Activated CD4-positive, alpha-beta T cell treated with anti-CD3 and anti-CD28 coated beads for 36 hours (primary cell): Measurements from ENCODE around the gene COMT. TPM values are rescaled to one million over a fixed set of nuclear protein-coding genes. Genes with fewer than 3 reads are reported as not detected.

ENCODE experiments used
- ATAC-seq: fragments of 200-7000 bp; cut with Tn5 transposase; one replicate; pipeline ENCODE4 v1.10.0; 2021; ENCODE audit warnings: mild to moderate bottlenecking, moderate library complexity
- CTCF ChIA-PET: fragments of 350-600 bp; sonication (Branson Sonifier 250); formaldehyde crosslinking; loops from one replicate; lab custom pipeline; 2021; ENCODE audit warnings: antibody characterized with exemption; lab: Charles Lee
- POLR2A ChIA-PET: fragments of 350-600 bp; sonication (Branson Sonifier 250); formaldehyde crosslinking; loops from one replicate; lab custom pipeline; 2021; ENCODE audit warnings: antibody characterized with exemption, inconsistent platforms; lab: Charles Lee
- DNase-seq: peaks from one replicate; pipeline ENCODE4 v3.0.0-alpha.2; 2020
- H3K27ac Mint-ChIP-seq: one replicate; pipeline ENCODE4 v1.8.0; 2021; ENCODE audit warnings: mixed read lengths
- H3K27me3 Mint-ChIP-seq: one replicate; pipeline ENCODE4 v1.8.0; 2021; ENCODE audit warnings: mixed read lengths
- H3K36me3 Mint-ChIP-seq: one replicate; pipeline ENCODE4 v1.8.0; 2021; ENCODE audit warnings: low read depth, mixed read lengths
- H3K4me1 Mint-ChIP-seq: one replicate; pipeline ENCODE4 v1.8.0; 2021; ENCODE audit warnings: mixed read lengths
- H3K4me3 Mint-ChIP-seq: one replicate; pipeline ENCODE4 v1.8.0; 2021; ENCODE audit warnings: mild to moderate bottlenecking, moderate library complexity, mixed read lengths
- H3K9me3 Mint-ChIP-seq: one replicate; pipeline ENCODE4 v1.8.0; 2021; ENCODE audit warnings: low read depth, mixed read lengths
- intact Hi-C, 2 experiments: fragments of 100-400 bp; cut with DNase I in 1 of 2; cut with micrococcal nuclease in 1 of 2; formaldehyde crosslinking; loops; one replicate each; pipeline versions ENCODE4 v1.14.2 to v1.15.1; 2022 to 2024; cut with DNase I, micrococcal nuclease
- total RNA-seq, 2 experiments: library from RNA; stranded (reverse); gene quantifications; one replicate each; pipeline ENCODE4 v1.2.3, GENCODE V29; 2021

Gene COMT
- total RNA-seq, 2 experiments from 2014 or later, result 63.5 to 78.5 TPM

DNA sequence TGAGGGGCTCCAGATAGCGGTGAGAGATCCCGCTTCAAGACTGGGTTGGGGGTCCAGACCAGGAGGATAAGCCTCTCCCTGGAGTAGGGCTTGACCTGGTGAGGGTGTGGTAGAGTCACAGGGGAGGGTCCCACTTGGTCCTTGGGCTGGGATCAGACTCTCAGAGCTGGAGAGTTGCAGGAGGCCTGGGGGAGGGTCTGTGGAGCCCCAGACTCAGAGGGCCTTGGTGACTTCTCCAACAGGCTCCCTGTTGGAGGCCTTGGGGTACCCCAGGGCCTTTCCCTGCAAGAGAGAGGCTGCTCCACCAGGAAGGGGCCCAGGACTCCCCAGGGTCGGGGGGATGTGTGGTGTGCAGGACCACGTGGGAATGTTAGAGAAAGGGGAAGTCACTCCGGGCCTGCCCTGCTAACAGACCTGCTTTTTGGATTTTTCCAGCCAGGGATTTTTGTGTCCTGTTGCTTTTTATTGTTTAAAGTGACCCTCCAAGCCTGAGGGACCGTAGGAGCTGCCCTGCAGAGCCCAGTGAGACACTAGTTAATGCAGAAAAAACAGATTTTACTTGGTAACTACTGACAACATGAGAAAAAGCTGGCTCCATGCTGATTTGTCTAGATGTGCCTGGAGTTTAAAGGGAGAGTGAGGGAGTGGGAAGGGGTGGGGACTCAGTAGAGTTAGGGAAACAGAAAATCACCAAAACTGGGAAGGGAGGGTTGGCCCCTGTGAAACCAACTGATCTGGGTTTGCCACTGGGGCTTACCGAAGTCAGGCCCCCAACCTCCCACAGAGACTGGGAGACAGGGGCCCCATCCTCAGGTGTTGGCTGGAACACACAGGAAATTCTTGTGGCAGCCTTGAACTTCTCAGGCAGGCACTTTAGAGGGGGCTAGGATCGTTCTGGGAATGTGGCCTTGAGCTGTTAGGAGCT lies 847 bp downstream of the COMT start:
- H3K4me1 Mint-ChIP-seq, result peaks cover 32% of the 10 kb centered on the region
- intact Hi-C loops, result loop anchor here in 1 of 2 experiments (5.0 kb wide), 1 partner anchor 765 kb away; the partner anchor contains the start of gene SLC25A1
- peaks cover 27% of the 10 kb centered on the region for H3K36me3 Mint-ChIP-seq
- no peaks in the 10 kb centered on the region for H3K27me3 Mint-ChIP-seq
- H3K27ac Mint-ChIP-seq, result peak overlapping the region; percentile 98
- ATAC-seq (peak; percentile 24), DNase-seq (peak; percentile 27)
- peak overlapping the region; percentile 98 for H3K4me3 Mint-ChIP-seq
- POLR2A ChIA-PET, result no interaction called here
- CTCF ChIA-PET, result interaction anchor here (0.5 to 2.8 kb wide), 6 partner anchors 12 to 262 kb away, joined by 3 to 9 read pairs (median 4); no protein-coding TSS in a partner anchor
- no peaks in the 10 kb centered on the region for H3K9me3 Mint-ChIP-seq

DNA sequence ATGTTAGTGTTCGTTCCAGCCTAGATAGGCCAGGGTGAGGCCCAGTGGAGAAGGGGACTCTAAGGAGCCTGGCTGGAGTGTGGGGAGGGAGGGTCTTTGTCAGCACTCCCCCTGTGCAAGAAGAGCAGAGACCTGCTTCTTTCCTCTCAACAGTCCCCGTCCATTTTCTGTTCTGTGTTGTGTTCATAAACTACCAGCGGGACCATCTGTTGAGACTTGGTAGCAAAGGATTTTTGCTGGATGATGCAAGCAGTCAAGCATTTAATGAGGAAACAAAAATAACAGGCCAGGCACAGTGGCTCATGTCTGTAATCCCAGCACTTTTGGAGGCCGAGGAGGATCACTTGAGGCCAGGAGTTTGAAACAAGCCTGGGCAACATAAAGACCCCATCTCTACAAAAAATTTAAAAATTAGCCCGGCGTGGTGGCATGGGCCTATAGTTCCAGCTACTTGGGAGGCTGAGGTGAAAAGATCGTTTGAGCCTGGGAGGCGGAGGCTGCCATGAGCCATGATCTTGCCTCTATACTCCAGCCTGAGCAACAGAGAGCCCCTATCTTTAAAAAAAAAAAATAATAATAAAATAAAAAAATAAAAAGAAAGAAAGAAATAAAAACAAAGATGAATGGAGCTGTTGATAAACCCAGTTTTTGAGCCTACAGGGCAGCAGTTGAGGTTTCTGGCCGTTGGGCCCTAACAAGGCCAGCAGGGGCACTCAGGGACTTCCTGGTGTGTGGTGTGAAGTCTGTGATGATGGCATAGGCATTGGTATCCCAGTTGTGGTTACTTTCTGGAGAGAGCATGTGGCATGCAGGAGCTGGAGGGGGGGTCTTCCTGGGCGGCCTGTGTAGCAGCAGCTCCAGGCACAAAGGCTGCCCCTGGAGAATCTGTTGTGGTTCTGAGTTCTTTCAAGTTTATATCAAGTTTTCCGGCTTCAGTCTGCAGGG lies 1.8 kb downstream of the COMT start:
- Mint-ChIP-seq H3K9me3 (no peaks in the 10 kb centered on the region), H3K27me3 (no peaks in the 10 kb centered on the region), H3K4me3 (peak overlapping the region; percentile 98), H3K4me1 (peaks cover 37% of the 10 kb centered on the region), H3K36me3 (peaks cover 22% of the 10 kb centered on the region), H3K27ac (peak overlapping the region; percentile 98)
- DNase-seq, result peak; percentile 22
- intact Hi-C loops, result loop anchor here in 1 of 2 experiments (5.0 kb wide), 1 partner anchor 766 kb away; the partner anchor contains the start of gene SLC25A1
- ChIA-PET POLR2A (no interaction called here), CTCF (interaction anchor here (0.5 to 2.8 kb wide), 7 partner anchors 11 to 263 kb away, joined by 3 to 9 read pairs (median 3); no protein-coding TSS in a partner anchor)
- no peak for ATAC-seq

DNA sequence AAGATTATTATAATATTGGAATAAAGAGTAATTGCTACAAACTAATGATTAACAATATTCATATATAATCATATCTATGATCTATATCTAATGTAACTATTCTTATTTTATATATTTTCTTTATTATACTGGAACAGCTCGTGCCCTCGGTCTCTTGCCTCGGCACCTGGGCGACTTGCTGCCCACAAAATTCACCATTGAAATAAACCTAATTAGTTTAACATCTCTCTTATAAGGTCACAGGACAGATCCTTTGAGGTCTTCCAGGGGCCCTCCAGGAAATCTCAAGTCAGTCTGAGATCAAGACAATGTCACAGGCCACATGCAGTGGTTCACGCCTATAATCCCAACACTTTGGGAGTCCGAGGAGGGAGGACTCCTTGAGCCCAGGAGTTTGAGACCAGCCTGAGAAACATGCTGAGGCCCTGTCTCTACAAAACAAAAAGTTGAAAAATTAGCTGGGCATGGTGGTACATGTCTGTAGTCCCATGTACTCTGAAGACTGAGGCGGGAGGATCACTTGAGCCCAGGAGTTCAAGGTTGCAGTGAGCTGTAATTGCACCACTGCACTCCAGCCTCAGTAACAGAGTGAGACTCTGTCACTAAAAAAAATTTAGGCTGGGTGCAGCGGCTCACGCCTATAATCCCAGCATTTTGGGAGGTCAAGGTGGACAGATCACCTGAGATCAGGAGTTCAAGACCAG lies 6.6 kb downstream of the COMT start:
- no peak for DNase-seq
- Mint-ChIP-seq H3K27ac (no peak overlapping the region), H3K36me3 (peaks cover 23% of the 10 kb centered on the region), H3K27me3 (no peaks in the 10 kb centered on the region), H3K4me1 (peaks cover 23% of the 10 kb centered on the region), H3K4me3 (no peak overlapping the region), H3K9me3 (no peaks in the 10 kb centered on the region)
- intact Hi-C loops, result no loop called here
- ChIA-PET POLR2A (interaction anchor here (0.6 kb wide), 1 partner anchor 872 kb away, joined by 3 read pairs; no protein-coding TSS in a partner anchor), CTCF (interaction anchor here (0.6 to 2.3 kb wide), 11 partner anchors 11 to 217 kb away, joined by 3 to 21 read pairs (median 4); no protein-coding TSS in a partner anchor)
- ATAC-seq, result no peak

DNA sequence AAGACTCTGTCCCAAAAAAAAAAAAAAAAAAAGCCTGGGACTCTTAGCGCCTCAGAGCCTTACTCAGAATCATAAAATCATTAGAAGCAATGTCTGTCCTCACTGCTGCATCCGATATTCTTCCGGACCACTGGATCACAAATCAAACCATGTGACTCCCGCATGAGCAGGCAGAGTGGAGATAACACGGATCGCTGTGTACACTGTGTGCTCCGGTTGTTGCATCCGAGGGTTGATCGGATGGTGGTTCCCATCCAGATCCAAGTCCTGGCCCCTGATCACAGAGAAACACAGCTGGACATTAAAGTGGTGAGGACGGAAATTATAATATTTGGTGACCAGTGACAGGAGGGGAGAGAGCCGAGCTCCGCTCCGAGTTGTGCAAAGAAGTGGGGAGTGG lies 9.8 kb downstream of the COMT start:
- H3K27ac Mint-ChIP-seq, result no peak overlapping the region
- POLR2A ChIA-PET, result no interaction called here
- H3K27me3 Mint-ChIP-seq, result no peaks in the 10 kb centered on the region
- H3K4me1 Mint-ChIP-seq, result peaks cover 19% of the 10 kb centered on the region
- H3K36me3 Mint-ChIP-seq, result peaks cover 17% of the 10 kb centered on the region
- intact Hi-C loops, result no loop called here
- H3K9me3 Mint-ChIP-seq, result no peaks in the 10 kb centered on the region
- H3K4me3 Mint-ChIP-seq, result no peak overlapping the region
- ATAC-seq, result no peak
- CTCF ChIA-PET, result no interaction called here
- no peak for DNase-seq

DNA sequence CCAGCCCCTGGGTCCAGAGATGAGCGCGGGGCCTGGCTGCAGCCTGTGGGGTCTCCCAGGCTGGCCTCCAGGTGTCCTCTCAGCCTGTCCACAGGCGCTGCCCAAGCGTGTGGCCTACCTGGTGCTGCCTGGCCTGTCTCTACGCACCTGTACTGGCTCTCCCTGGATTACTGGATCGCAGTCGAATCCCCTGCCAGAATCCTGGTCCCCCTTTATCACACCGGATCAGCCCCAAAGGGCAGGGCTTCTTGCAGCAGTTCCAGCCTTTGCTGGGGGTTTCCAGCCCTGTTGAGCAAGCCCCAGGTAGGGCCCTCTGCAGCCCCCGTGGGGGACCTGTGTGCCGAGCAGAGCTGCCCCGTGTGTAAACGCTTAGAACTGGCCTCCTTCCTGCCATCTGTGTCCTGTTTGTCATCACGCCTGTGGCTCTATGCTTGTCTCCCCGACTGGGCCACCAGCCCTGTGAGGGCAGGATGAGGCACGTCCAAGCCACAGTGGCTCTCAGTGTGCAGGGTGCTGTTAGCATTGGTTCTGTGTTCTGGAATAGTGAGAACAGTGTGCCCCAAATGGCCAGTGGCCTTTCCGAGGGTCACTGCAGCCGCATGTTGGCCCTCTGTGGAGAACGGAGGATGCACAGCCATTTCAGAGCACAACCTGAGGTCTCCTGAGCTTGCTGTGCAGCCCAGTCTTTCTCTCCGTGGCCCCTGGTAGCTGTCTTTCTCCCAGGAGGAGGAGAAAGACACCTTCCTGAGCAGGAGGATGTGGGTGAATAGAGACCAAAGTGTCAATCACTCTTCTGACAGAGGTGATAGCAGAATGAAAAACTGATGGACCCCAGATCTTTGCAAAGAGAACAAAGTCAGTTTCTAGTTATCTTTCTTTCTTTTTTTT lies 13.9 kb downstream of the COMT start:
- ATAC-seq (peak; percentile 18), DNase-seq (no peak)
- no peak overlapping the region for H3K27ac Mint-ChIP-seq
- intact Hi-C loops, result no loop called here
- H3K4me3 Mint-ChIP-seq, result no peak overlapping the region
- H3K36me3 Mint-ChIP-seq, result peaks cover 6% of the 10 kb centered on the region
- H3K27me3 Mint-ChIP-seq, result no peaks in the 10 kb centered on the region
- ChIA-PET CTCF (interaction anchor here (2.1 kb wide), 1 partner anchor 12 kb away, joined by 9 read pairs; no protein-coding TSS in a partner anchor), POLR2A (no interaction called here)
- H3K4me1 Mint-ChIP-seq, result peaks cover 6% of the 10 kb centered on the region
- no peaks in the 10 kb centered on the region for H3K9me3 Mint-ChIP-seq

DNA sequence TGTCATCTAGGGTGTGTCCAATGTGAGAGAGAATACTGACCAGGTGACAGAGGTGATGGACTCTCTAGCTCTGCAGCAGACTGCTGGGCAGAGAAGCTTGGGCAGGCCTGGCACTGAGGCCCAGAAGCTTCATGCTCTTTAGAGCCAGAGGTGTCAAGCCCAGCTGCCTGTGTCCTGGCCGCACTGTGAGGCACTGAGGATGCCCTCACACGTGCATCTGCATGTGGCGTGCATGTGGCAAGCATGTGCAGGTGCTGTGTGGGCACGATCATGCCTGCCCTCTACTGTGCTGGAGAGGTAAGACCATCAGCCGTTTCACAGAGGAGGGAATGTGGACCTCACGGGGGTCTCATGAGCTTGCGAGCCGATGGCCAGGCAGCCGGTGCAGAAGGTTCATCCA lies 15.9 kb downstream of the COMT start:
- intact Hi-C loops, result no loop called here
- no peak overlapping the region for H3K4me3 Mint-ChIP-seq
- H3K4me1 Mint-ChIP-seq, result peaks cover 7% of the 10 kb centered on the region
- H3K36me3 Mint-ChIP-seq, result peaks cover under 1% of the 10 kb centered on the region
- ChIA-PET POLR2A (no interaction called here), CTCF (interaction anchor here (0.5 to 0.6 kb wide), 2 partner anchors 9 to 227 kb away, joined by 3 read pairs; no protein-coding TSS in a partner anchor)
- H3K27ac Mint-ChIP-seq, result no peak overlapping the region
- DNase-seq (no peak), ATAC-seq (no peak)
- H3K27me3 Mint-ChIP-seq, result no peaks in the 10 kb centered on the region
- H3K9me3 Mint-ChIP-seq, result no peaks in the 10 kb centered on the region

DNA sequence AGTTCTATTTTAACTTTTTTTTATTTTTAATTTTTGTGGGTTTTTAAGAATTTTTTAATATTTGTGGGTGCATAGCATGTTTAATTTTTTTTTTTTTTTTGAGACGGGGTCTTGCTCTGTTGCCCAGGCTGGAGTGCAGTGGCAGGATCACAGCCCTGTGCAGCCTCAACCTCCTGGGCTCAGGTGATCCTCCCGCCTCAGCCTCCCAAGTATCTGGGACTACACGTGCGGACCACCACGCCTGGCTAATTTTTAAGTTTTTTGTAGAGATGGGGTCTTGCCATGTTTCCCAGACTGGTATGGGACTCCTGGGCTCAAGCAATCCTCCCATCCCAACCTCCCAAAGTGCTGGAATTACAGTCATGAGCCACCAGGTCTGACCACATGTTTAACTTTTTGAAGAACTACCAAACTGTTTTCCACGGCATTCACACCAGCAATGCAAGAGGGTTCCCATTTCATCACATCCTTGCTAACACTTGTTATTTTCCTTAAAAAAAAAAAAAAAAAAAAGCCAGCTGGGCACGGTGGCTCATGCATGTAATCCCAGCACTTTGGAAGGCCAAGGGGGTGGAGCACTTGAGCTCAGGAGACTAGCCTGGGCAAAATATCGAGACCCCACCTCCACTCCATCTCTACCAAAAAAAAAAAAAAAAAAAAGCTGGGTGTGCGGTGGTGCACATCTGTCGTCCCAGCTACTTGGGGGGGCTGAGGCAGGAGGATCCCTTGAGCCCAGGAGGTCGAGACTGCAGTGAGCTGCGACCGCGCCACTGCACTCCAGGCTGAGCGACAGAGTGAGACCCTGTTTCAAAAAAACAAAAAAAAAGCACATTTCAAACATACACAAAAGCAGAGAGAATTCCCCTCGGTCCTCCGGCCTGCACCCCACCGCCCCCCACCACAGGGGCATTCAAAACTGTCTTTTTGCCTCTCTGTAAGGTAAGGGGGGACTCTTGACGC lies 16.8 kb downstream of the COMT start:
- no peak for DNase-seq
- H3K27ac Mint-ChIP-seq, result no peak overlapping the region
- no peaks in the 10 kb centered on the region for H3K9me3 Mint-ChIP-seq
- H3K27me3 Mint-ChIP-seq, result no peaks in the 10 kb centered on the region
- H3K4me1 Mint-ChIP-seq, result peaks cover 13% of the 10 kb centered on the region
- intact Hi-C loops, result no loop called here
- ATAC-seq, result no peak
- peaks cover 4% of the 10 kb centered on the region for H3K36me3 Mint-ChIP-seq
- no peak overlapping the region for H3K4me3 Mint-ChIP-seq
- CTCF ChIA-PET, result interaction anchor here (0.7 kb wide), 1 partner anchor 125 kb away, joined by 3 read pairs; no protein-coding TSS in a partner anchor
- POLR2A ChIA-PET, result no interaction called here

DNA sequence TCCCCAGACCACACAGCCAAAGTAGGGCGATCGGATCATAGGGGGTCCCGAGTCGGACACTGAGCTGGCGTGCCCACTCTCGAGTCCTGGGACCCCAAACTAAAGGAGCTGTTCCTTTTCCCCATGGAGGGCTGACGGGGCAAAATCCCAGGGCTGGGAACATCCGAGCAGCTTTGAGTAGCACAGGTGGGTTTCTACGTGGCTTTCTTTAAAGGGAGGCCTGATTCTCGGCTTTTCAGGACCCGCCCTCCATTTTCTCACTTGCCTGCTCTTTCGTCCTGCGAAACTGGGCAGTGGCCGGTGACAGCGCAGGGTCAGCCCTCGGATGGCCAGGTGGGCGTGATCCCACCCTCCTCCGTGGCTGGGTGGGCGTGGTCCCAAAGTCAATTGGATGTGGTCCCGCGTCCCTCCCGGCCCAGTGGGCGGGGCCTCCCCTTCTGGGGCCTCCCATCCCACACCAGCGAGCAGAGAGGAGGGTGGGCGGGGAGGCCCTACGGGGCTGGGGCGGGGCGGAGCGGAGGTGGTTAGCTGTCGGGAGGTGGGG lies 17.5 kb downstream of the COMT start:
- Mint-ChIP-seq H3K36me3 (peaks cover 4% of the 10 kb centered on the region), H3K27me3 (no peaks in the 10 kb centered on the region), H3K4me1 (peaks cover 13% of the 10 kb centered on the region), H3K4me3 (no peak overlapping the region), H3K27ac (no peak overlapping the region), H3K9me3 (no peaks in the 10 kb centered on the region)
- DNase-seq, result peak; percentile 15
- intact Hi-C loops, result no loop called here
- ATAC-seq, result no peak
- ChIA-PET CTCF (interaction anchor here (0.7 kb wide), 1 partner anchor 124 kb away, joined by 3 read pairs; no protein-coding TSS in a partner anchor), POLR2A (no interaction called here)
